Mucosa of descending colon (tissue), 3 donors: ENCODE data around the gene SLC19A2. TPM values are rescaled to one million over a fixed set of nuclear protein-coding genes. Genes with fewer than 3 reads are reported as not detected.

Experiments used
- ATAC-seq: fragments of 200-7000 bp; cut with Tn5 transposase; one replicate; pipeline ENCODE4 v1.9.1; 2020; ENCODE audit warnings: mild to moderate bottlenecking, moderate library complexity
- DNase-seq, 3 donors: peaks; one replicate each; pipeline ENCODE4 v3.0.0-alpha.2; 2020
- H3K36me3 ChIP-seq: fragments of 200-600 bp; one replicate; pipeline ENCODE4 v1.8.0; 2021; ENCODE audit warnings: low read depth, mild to moderate bottlenecking
- H3K4me1 ChIP-seq: fragments of 200-600 bp; one replicate; pipeline ENCODE4 v1.8.0; 2021; ENCODE audit warnings: low read depth, mild to moderate bottlenecking
- H3K4me3 ChIP-seq: fragments of 200-600 bp; one replicate; pipeline ENCODE4 v1.8.0; 2021; ENCODE audit warnings: mild to moderate bottlenecking
- H3K9me3 ChIP-seq: fragments of 200-600 bp; one replicate; pipeline ENCODE4 v1.8.0; 2021; ENCODE audit warnings: mild to moderate bottlenecking
- intact Hi-C, 2 donors: fragments of 100-400 bp; cut with DNase I in 1 of 2; cut with micrococcal nuclease in 1 of 2; formaldehyde crosslinking; loops; one replicate each; pipeline versions ENCODE4 v1.11.0 to v1.11.1; 2022; cut with DNase I, micrococcal nuclease
- total RNA-seq, 3 donors: library from RNA; stranded (reverse); fragmentation: NEBNext Ultra II Directional in 2 of 3; extraction: Animal tissue kit (Norgen Biotek cat#: 25700) in 2 of 3; gene quantifications; one replicate each; pipeline versions ENCODE4 v1.2.1 to v1.2.4, GENCODE V29; 2021 to 2023
- TF ChIP-seq, protein P1 (sequence below): fragments of 200-600 bp; IDR thresholded peaks from one replicate; pipeline ENCODE4 v1.8.0; 2022; ENCODE audit warnings: antibody characterized with exemption, mild to moderate bottlenecking
- donor health status: DM: no; HTN: no; CAD: no; lungs with moderate emphysema.
- donor health status: DM: no; HTN: no; CAD: no.
- donor health status: DM: no; HTN: yes; CAD: no.

The SLC19A2 gene
- total RNA-seq, 3 donors from 2014 or later: 5.5 to 11.1 (median 7.3) TPM

DNA sequence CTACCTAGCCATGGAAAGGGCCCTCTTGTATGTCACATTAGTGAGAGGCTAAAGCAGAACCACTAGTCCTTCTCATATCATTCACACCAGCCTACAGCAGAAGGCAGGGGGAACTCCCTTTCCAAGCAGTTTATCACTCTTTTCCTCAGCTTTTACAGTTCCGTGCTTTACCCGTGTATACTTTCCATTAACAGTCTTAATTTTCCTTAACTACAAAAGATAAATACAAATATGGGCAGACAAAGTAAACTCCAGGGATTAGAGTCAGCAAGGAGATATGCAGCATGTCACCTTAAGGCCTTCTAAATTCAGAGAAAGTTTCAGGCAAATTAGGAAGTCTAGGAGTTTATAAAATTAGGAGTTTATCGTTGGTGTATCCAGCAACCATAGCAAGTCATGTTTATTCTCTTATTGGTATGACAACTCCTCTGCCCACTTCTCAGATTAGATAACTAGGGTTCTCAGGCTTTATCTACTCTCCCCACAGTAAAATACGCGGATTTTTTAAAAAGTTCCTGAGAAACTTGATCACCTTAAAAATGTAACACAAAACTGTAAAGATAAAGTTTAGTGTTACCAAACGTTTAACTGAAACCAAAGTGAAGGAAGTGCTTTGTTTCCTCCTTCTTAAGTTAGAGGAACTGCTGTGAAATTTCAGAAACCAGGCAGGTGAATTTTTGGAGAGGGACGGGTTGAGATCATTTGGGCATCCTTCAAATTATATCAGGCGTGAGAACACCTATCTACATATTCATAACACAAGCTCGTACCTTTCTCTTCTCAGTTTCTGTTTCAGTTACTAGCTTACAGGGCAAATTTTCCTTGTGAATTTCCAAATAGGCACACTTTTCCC is 42.7 kb upstream of the SLC19A2 start:
- TF ChIP-seq, protein P1, sequence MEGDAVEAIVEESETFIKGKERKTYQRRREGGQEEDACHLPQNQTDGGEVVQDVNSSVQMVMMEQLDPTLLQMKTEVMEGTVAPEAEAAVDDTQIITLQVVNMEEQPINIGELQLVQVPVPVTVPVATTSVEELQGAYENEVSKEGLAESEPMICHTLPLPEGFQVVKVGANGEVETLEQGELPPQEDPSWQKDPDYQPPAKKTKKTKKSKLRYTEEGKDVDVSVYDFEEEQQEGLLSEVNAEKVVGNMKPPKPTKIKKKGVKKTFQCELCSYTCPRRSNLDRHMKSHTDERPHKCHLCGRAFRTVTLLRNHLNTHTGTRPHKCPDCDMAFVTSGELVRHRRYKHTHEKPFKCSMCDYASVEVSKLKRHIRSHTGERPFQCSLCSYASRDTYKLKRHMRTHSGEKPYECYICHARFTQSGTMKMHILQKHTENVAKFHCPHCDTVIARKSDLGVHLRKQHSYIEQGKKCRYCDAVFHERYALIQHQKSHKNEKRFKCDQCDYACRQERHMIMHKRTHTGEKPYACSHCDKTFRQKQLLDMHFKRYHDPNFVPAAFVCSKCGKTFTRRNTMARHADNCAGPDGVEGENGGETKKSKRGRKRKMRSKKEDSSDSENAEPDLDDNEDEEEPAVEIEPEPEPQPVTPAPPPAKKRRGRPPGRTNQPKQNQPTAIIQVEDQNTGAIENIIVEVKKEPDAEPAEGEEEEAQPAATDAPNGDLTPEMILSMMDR: no peak
- Histone ChIP-seq H3K4me3 (no peak overlapping the region), H3K9me3 (no peaks in the 10 kb centered on the region), H3K36me3 (no peaks in the 10 kb centered on the region), H3K4me1 (peaks cover 23% of the 10 kb centered on the region)
- intact Hi-C loops: no loop called here
- ATAC-seq: peak; percentile 47
- no peak for DNase-seq

DNA sequence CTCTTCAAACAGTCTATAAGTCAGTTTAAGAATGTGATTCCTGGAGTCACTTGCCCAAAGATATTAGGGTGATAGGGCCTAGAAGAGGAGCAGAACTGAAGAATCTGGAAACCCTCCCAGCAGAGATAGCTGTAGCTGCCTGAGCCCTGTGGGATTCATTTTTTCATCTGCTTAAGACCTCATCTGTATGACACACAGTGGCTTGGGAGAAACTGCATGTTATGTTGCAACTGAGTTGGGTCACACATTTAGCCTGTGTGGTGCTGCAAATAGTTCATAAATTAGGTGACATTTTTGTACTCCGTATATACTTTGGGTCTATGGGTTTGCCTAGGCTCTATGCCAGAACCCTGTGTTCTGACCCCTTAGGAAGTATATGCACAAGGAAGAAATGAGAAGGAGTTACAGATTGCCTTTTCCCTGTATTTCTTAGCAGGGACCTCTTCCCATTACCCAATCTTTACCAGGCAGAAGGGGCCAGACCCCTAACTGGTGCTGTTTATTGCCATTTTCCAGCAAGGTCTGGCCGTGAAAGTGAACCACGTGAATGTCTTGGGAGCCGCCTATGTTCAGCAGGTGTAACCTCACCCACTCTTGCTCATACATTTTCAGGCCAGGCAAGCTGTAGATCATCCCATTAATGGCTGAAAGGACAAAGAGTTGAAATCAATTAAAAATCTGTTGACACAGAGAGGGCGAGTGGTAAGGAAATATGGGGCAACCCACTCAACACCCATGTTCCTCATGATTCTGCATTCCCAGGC is 41.9 kb upstream of the SLC19A2 start:
- TF ChIP-seq, protein P1: no peak
- DNase-seq: peak in 1 of 3 donors; percentile 53

DNA sequence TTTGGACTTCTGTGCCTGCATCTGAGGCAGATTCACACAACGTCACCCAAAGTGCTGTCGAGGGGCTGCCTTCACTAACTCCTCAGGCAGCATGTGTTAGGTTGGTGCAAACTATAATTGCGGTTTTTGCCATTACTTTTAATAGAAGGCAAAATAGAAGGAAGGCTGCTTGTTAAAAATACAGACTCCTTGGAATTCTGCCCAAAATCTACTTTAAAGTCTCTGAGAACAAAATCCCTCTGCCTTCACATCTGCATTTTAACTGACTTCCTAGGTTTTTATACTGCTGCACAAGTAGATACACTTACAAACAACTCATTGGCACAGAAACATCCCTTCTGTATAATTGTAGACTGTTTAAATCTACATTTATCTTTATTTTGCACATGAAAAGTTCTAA is 41.3 kb upstream of the SLC19A2 start:
- no peaks in the 10 kb centered on the region for H3K36me3 ChIP-seq
- no peaks in the 10 kb centered on the region for H3K9me3 ChIP-seq
- H3K4me3 ChIP-seq: no peak overlapping the region
- TF ChIP-seq, protein P1: no peak
- no peak for ATAC-seq
- intact Hi-C loops: no loop called here
- peaks cover 23% of the 10 kb centered on the region for H3K4me1 ChIP-seq
- DNase-seq: no peak

More for the DNA sequence above, 41.9 kb upstream of the SLC19A2 start:
- Histone ChIP-seq H3K4me1 (peaks cover 23% of the 10 kb centered on the region), H3K4me3 (no peak overlapping the region), H3K9me3 (no peaks in the 10 kb centered on the region), H3K36me3 (no peaks in the 10 kb centered on the region)
- ATAC-seq: peak; percentile 80
- intact Hi-C loops: no loop called here

DNA sequence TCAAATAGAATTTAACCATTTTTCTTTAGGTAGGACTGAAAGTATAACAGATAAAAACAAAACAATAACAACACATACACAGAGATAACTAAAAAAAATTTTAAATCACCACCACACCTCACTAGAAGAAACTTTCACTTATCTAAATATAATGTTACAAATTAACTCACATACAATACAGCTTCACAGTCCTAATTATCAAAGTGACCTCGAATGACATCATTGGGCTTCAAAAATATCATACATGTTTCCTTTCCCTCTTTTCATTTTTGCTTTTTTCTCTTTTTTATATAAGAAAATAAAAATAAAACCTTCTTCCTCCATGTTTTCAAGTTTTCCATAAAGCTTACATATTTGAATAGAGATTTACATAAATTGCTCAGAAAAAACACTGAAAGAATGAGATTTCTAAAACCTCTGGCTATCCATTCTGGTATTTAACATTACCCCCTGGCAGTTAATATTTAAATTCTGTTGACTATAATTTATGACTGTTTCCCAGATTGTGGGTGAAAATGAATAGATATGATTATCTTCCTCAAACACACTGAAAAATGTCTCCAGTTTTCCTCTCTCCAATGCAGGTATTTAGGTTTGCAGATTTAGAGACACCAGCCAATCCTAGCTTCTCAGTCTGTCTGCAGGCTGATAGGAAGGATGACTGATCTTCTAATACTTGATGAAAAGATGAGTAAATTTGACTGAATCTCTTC is 40.5 kb upstream of the SLC19A2 start:
- peaks cover 23% of the 10 kb centered on the region for H3K4me1 ChIP-seq
- DNase-seq (no peak), ATAC-seq (no peak)
- H3K4me3 ChIP-seq: no peak overlapping the region
- H3K9me3 ChIP-seq: no peaks in the 10 kb centered on the region
- intact Hi-C loops: no loop called here
- H3K36me3 ChIP-seq: no peaks in the 10 kb centered on the region
- TF ChIP-seq, protein P1: no peak

DNA sequence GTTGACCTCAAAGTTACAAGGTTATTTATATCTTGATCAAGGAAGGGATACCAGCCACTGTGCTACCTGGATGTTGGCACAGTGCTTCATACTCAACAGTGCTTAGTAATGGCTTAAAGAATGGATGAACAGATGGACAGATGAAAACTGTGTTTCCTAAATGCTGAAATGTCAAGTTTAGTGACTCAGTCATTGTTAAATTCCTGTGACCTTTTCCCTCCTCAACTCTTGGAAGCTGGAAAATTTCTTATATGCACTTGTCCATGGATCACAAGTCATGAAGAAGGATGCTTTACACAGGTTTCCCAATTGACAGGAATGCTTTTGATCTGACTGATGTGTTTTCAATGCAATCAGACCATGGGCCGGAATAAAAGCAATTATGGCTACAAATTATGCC is 39.6 kb upstream of the SLC19A2 start:
- TF ChIP-seq, protein P1: no peak
- intact Hi-C loops: no loop called here
- no peaks in the 10 kb centered on the region for H3K9me3 ChIP-seq
- no peaks in the 10 kb centered on the region for H3K36me3 ChIP-seq
- no peak for DNase-seq
- no peak for ATAC-seq
- H3K4me3 ChIP-seq: no peak overlapping the region
- peaks cover 23% of the 10 kb centered on the region for H3K4me1 ChIP-seq
